HAP-1 (cell line): Measurements from ENCODE around the gene SRRM2.

ENCODE experiments used
- DNase-seq, 2 experiments: peaks; one replicate each; pipeline ENCODE4 v3.0.0-alpha.2; 2016 to 2020; ENCODE audit warnings: low spot score in 2 of 2
- H3K27me3 ChIP-seq: fragments of 250-450 bp; sonication (Bioruptor Pico); 2 replicates; pipeline ENCODE4 v1.5.1; 2020; ENCODE audit warnings: low read depth, mild to moderate bottlenecking, moderate library complexity
- H3K36me3 ChIP-seq: fragments of 250-450 bp; sonication (Bioruptor Pico); replicated peaks from 2 replicates; pipeline ENCODE4 v1.5.1; 2020; ENCODE audit warnings: mild to moderate bottlenecking
- H3K4me1 ChIP-seq: fragments of 250-450 bp; sonication (Bioruptor Pico); 2 replicates; pipeline ENCODE4 v1.5.1; 2020; ENCODE audit warnings: mild to moderate bottlenecking
- H3K4me3 ChIP-seq: fragments of 250-450 bp; sonication (Bioruptor Pico); 2 replicates; pipeline ENCODE4 v1.5.1; 2020; ENCODE audit warnings: mild to moderate bottlenecking, moderate library complexity
- H3K9me3 ChIP-seq: fragments of 250-450 bp; sonication (Bioruptor Pico); 2 replicates; pipeline ENCODE4 v1.5.1; 2020; ENCODE audit warnings: mild to moderate bottlenecking, moderate library complexity
- in situ Hi-C: fragments of 300-500 bp; cut with MboI; formaldehyde crosslinking; loops from 3 replicates; pipeline ENCODE4 v1.14.3; 2020; ENCODE audit warnings: low sequenced_read_pairs, inconsistent platforms, mixed read lengths

The SRRM2 gene

DNA sequence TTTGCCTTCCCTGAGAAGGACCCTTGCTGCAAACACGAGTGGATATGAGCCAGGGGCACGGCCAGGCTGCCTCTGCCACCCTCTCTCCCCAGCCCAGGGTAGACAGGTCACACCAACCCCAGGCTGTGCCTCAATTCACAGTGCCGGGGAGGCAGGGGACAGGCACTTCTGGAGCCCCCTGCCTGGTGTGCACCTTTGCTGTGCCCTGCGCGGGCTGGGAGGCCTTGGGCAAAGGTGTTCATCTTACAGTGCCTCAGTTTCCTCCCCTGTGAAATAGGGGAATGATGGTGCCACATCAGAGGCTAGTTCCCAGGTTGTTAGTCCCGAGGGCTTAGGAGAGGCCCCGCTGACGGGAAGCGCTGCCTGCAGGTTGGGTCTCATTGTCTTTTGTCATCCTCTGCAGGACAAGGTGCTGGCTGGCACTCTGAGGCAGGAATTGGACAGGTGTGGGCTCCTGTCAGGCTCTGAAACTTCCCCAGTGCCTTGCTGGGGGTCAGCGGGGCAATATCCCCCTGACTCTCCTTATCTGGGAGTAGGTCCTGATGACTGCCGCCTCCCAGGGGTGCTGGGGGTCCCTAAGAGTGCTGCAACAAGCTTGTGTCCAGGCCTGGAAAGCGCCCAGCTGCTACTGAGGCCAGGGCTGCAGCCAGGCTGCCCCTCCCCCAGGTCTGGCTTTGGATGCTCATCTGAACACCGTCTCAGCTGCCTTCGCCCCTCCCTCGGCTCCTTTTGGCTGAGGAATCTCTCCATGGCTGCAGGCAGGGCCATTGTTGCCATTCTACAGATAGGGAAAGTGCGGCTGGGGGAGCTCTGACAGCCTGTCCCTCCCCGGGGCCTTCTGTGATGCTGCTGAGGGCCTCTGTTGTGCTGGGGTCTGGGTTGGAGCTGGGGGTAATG, 67.7 kb downstream of the SRRM2 start:
- Histone ChIP-seq H3K4me1 (no peaks in the 10 kb centered on the region), H3K27me3 (peaks cover 6% of the 10 kb centered on the region), H3K4me3 (no peak overlapping the region), H3K9me3 (no peaks in the 10 kb centered on the region), H3K36me3 (no peaks in the 10 kb centered on the region)
- in situ Hi-C loops, result no loop called here
- no peak for DNase-seq
